Astrocyte of the hippocampus (primary cell): ENCODE data around the gene EPB41L4A.
"Not testable (repeated sequence)": the region's sequence is repeated elsewhere in the genome, so short reads cannot be mapped to it uniquely, and the experiment has no call there.

Experiments
- DNase-seq: peaks from one replicate; pipeline ENCODE4 v3.0.0; 2011; ENCODE audit warnings: low read depth, low spot score

EPB41L4A gene

GRCh38 chr5:112210430-112211005 lies 208.6 kb downstream of the EPB41L4A start:
- peak; percentile 69 for DNase-seq

DNA sequence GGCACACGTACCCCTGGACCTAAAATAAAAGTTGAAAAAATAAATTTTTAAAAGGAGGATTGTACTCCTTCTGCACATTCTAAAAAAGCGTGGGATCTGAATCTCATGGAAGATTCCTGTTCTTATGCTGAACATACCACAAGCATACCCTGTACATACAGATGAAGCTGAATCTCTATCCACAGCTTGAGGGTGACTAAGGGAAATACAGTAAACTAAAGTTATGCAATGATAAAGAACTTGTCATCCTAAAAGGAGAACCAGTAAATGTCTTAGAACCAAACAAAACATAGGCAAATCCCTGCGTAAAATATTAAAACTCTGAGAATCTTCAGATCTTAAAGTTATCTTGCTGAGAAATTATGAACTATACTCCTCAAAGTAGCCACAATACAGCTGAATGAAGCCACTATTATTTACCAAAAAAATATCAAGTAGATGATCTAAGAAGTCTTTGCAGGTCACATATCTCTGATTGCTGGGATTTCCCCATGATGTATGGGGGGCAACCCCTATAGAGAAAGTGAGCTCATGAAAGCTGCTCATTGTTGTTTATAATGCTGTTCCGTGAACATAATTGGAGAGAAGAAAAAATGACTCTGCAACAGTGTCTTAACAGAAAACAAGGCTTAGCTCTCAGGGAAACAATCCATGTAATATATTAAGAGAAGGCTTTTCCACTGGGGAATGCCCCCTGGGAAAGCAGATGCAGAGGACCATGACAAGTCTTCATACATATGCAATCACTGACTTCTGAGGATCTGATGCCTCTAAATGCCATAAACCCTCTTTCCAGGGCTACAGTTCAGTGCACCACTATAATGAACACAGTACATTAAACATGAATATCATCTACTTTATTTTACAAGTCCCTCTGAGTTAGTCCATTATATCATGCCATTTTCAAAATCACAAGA lies 210.1 kb downstream of the EPB41L4A start:
- DNase-seq, result no peak

GRCh38 chr5:112208195-112208594 lies 210.9 kb downstream of the EPB41L4A start:
- not testable (repeated sequence) for DNase-seq

DNA sequence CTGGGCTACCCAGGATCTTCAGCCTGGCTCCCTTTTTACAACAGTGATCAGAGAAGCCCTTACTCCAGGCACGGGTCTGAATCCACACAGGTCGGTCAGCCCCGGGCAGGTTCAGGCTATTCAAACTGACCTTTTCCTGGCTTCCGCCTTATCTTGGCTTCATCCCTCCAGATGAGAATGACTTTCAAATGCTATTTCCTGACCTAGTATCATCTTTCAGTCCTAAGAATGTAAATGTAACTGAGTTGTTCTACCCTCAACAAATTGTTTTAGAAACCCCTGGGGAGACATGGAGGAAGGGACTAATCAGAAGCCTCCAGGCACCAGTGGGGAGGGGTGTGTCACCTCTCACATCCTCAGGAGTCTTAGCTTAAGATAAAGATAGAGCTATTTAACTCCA lies 213.2 kb downstream of the EPB41L4A start:
- DNase-seq, result no peak

DNA sequence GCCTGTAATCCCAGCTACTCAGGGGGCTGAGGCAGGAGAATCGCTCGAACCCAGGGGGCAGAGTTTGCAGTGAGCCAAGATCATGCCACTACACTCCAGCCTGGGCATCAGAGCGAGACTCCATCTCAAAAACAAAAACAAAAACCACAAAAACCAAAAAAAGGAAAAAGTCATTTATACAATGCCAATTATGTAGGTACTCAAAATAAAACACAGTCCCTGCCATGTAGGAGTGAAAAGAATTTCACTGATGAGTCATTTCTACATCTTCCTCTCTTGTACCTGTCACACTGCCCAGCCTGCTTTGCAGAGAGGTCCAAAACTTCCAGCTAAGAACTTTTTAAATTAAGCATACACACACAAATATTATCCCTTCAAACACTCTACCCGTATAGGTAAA lies 215.8 kb downstream of the EPB41L4A start:
- peak; percentile 21 for DNase-seq

- no peak for DNase-seq
These were observed 216.4 kb downstream of the EPB41L4A start for GRCh38 chr5:112202694-112203093.

GRCh38 chr5:112201141-112201540 lies 217.9 kb downstream of the EPB41L4A start:
- DNase-seq, result no peak

- DNase-seq, result no peak
These were observed 218.9 kb downstream of the EPB41L4A start for GRCh38 chr5:112200131-112200530.

GRCh38 chr5:112196584-112196983 lies 222.5 kb downstream of the EPB41L4A start:
- no peak for DNase-seq

- no peak for DNase-seq
These were observed 223.2 kb downstream of the EPB41L4A start for GRCh38 chr5:112195924-112196323.

- DNase-seq, result no peak
These were observed 226.2 kb downstream of the EPB41L4A start for GRCh38 chr5:112192866-112193265.

GRCh38 chr5:112192072-112192471 lies 227.0 kb downstream of the EPB41L4A start:
- no peak for DNase-seq

DNA sequence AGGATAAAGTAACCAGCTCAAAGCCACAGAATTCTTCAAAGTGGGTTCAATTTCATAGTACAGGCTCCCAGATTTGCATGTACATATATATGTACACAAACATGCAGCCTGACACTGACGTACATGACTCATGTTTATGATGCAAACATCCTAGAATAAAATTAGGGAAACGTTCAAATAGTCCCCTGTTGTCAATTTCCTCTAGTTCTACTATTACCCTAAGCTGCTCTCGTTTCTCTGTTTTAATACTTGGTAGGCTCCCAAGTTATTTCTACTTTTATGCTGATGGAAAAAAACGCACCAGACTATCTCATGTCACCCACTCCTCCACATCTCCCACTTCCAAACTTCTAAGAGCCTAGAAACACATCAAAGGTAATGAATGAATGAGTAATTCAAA lies 229.7 kb downstream of the EPB41L4A start:
- no peak for DNase-seq

DNA sequence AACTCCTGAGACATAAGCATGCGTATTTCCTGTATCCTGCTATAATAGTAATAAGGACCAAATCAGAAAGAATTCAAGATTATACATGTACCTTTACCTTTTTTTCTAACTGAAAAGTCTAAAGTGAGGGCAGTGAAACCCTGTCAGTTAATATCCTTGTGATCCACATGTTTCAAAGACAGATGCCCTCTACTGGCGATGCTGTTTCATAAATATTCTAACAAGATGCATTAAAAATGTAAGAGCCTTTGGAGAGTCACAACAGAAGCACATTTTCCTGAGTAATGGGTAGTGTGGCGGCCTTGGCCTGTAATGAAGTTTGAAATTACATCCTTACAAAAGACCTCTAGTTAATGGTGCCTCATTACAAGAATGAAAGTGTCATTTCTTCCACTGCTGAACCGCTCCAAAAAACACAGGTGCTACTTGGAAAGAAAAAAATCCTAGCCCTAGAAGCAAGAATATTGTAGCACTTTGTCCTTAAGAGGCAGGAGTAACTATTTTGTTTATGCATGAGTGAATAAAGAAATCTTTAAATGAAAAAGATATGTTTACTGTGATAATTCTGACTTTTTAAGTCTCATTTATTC lies 232.6 kb downstream of the EPB41L4A start:
- peak; percentile 55 for DNase-seq

DNA sequence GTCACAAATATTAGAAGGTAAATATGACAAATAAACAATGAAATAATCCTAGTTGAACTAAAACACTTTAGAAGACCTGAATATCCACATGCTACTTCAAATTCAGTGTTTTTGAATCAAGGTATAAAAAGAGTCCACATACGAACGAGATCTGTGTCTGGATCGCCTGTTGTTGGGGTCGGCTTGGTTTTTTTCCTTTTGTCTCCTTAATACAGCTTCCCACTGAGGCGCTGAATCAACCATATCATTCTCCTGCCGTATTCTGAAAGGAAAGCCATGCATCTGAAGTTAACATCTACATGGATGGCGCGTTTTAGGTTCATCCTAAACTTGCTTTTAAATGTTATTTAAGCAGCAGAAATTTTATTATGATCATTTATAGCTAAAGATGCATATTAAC lies 235.2 kb downstream of the EPB41L4A start:
- no peak for DNase-seq

DNA sequence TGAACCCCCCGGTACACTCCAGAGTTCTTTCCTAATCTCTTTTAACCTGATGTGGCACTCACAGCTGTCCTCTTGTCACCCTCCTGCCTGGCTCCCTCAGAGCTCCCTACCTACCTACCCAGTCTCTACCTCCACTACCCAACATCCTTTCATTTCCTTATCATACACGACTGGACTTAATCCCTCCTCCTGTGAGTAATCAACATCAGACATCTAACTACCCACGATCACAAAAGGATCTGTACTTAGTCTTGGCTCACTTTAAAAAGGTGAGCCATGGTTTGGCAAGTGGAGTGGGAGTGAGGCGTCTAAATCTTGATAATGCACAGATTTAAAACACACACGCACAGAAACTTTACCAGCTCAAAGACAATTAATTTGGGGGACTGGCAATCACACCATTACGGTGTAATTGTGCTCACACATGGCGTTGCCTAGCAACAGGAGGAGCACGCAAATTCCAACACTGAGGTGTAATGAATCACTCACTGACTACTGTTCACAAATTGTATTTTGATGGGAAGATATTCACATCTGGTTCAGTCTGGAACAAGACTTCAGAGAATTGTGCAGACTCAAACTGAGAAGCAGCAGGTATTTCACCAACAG lies 235.9 kb downstream of the EPB41L4A start:
- DNase-seq, result peak; percentile 80

DNA sequence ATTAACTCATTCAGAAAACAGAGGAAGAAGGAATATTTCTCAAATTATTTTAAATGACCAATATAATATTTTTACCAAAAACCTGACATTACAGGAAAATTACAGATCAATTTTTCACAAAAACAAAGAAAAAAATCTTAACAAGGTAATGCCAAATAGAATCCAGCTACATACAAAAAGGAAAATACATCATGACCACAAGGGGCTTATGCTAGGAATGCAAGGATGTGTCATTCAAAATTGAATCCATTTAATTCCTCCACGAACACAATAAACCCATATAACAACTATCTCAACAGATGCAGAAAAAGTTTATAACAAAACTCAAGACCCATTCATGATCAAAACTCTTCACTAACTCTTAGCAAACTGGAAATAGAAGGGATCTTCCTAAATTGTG lies 239.8 kb downstream of the EPB41L4A start:
- DNase-seq, result no peak

GRCh38 chr5:112174959-112175594 lies 244.0 kb downstream of the EPB41L4A start:
- peak; percentile 71 for DNase-seq

GRCh38 chr5:112165897-112166737 lies 253.0 kb downstream of the EPB41L4A start:
- no peak for DNase-seq

DNA sequence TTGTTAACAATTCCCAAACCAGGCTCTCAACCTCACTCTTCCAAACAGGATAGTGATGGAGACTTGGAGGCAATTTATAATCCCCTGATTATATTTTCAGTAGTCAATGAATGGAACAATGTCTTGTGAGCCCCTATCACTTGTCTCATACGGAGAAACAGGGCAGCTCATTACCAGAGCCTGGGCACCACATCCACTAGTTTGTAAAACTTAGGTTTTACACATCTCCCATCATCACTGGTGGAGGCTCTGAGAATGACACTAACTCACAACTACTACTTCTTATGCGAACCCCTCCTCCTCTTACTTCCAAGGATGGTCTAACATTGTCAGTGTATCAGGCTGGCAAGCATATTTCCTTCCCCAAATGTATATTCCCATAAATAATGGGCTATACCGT lies 253.7 kb downstream of the EPB41L4A start:
- DNase-seq, result no peak

DNA sequence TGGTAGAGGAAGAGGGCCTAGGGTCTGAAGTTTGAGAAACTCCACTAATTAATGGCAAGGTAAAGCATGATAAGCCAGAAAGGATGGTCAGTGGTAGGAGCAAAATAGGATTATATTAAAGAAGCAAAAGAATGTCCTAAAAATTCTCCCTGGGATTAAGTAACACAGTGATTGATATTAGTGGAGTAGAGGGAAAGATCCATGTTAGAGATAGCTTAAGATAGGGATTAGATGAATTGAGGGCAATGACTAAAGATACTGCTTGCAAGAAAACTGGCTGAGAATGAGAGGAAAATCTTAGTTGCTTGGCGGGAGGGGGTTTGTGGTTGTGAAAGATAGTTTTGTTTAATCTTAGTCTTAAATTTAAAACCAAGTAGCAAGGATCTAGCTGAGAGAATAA lies 255.6 kb downstream of the EPB41L4A start:
- no peak for DNase-seq
